CD4-positive, alpha-beta memory T cell (primary cell): Measurements from ENCODE around the gene ADGRL3. TPM values are rescaled to one million over a fixed set of nuclear protein-coding genes. Genes with fewer than 3 reads are reported as not detected.

Experiments used
- CTCF ChIA-PET: fragments of 350-600 bp; sonication (Branson Sonifier 250); formaldehyde crosslinking; loops from one replicate; lab custom pipeline; 2021; ENCODE audit warnings: inconsistent platforms; ENCODE audit not compliant: partially characterized antibody; lab: Charles Lee
- POLR2A ChIA-PET: fragments of 350-600 bp; sonication (Branson Sonifier 250); formaldehyde crosslinking; loops from one replicate; lab custom pipeline; 2021; ENCODE audit not compliant: partially characterized antibody; lab: Charles Lee
- DNase-seq, 5 donors: peaks; one replicate each; pipeline versions ENCODE4 v3.0.0 to v3.0.0-alpha.2; 2020 to 2022; ENCODE audit warnings: mixed read lengths in 1 of 5
- H3K27ac ChIP-seq: one replicate; pipeline ENCODE4 v1.7.0; 2013; ENCODE audit warnings: low read depth, low read length
- H3K27me3 ChIP-seq: 2 replicates; pipeline ENCODE4 v1.7.0; 2013; ENCODE audit warnings: mild to moderate bottlenecking, low read length, moderate library complexity; ENCODE audit not compliant: insufficient read depth
- H3K36me3 ChIP-seq: 2 replicates; pipeline ENCODE4 v1.7.0; 2013; ENCODE audit warnings: mild to moderate bottlenecking, low read length, moderate library complexity; ENCODE audit not compliant: insufficient read depth
- H3K4me1 ChIP-seq: 2 replicates; pipeline ENCODE4 v1.7.0; 2013; ENCODE audit warnings: mild to moderate bottlenecking, low read length, moderate library complexity; ENCODE audit not compliant: insufficient read depth
- H3K4me3 ChIP-seq, 2 donors: one replicate each; pipeline ENCODE4 v1.7.0; 2013; ENCODE audit warnings: low read length in 2 of 2, mild to moderate bottlenecking in 1 of 2
- H3K9me3 ChIP-seq, 2 donors: one replicate each; pipeline ENCODE4 v1.7.0; 2013; ENCODE audit warnings: low read length in 2 of 2, control low read depth in 1 of 2; ENCODE audit not compliant: control insufficient read depth in 1 of 2
- H3K27ac Mint-ChIP-seq, 7 donors: one replicate each; pipeline ENCODE4 v1.8.0; 2020 to 2021; ENCODE audit warnings: mixed read lengths in 7 of 7, mild to moderate bottlenecking in 6 of 7, inconsistent platforms in 3 of 7, moderate library complexity in 3 of 7
- H3K27me3 Mint-ChIP-seq, 2 donors: one replicate each; pipeline ENCODE4 v1.8.0; 2020 to 2021; ENCODE audit warnings: mixed read lengths in 2 of 2
- H3K36me3 Mint-ChIP-seq, 2 donors: one replicate each; pipeline ENCODE4 v1.8.0; 2020 to 2021; ENCODE audit warnings: mixed read lengths in 2 of 2, inconsistent platforms in 1 of 2, mild to moderate bottlenecking in 1 of 2
- H3K4me1 Mint-ChIP-seq, 4 donors: one replicate each; pipeline ENCODE4 v1.8.0; 2020 to 2021; ENCODE audit warnings: mixed read lengths in 4 of 4, mild to moderate bottlenecking in 1 of 4
- H3K4me3 Mint-ChIP-seq, 8 donors: one replicate each; pipeline ENCODE4 v1.8.0; 2020 to 2021; ENCODE audit warnings: mixed read lengths in 8 of 8, mild to moderate bottlenecking in 7 of 8, moderate library complexity in 6 of 8, inconsistent platforms in 3 of 8
- H3K9me3 Mint-ChIP-seq, 8 donors: one replicate each; pipeline ENCODE4 v1.8.0; 2020 to 2021; ENCODE audit warnings: mixed read lengths in 8 of 8, mild to moderate bottlenecking in 5 of 8, inconsistent platforms in 3 of 8, moderate library complexity in 1 of 8
- intact Hi-C: fragments of 100-400 bp; cut with micrococcal nuclease; formaldehyde crosslinking; loops from one replicate; pipeline ENCODE4 v1.15.1; 2023
- polyA plus RNA-seq, 2 donors: library from polyadenylated mRNA; unstranded; fragments of 300-500 nt; fragmentation: Illumina TruSeq; gene quantifications; one replicate each; pipeline ENCODE4 v1.2.3, GENCODE V29; 2021
- total RNA-seq, 2 experiments: library from RNA; stranded (reverse); gene quantifications; one replicate each; pipeline ENCODE4 v1.2.3, GENCODE V29; 2021

Gene ADGRL3
- total and polyA plus RNA-seq, 4 experiments from 2014 or later = not detected

DNA sequence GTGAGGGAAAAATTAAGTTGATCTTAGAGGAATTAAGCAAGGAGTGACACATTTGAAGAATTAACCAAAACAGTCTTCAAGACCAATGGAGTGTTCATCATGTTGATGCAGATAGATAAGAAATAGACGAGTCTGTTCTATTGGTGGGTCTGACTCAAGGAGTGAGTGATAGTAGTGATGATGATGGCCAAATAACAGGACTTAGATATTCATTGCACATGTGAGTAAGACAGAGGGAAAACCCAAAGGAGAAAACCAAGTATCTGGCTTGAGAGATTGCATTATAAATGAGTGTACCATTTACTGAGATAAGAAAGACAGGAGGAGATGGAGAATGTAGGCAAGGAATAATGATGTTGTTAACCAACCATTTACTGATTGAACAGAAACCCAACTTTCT, 321.3 kb downstream of the ADGRL3 start:
- no peaks in the 10 kb centered on the region for H3K27me3 Mint-ChIP-seq
- H3K4me1 Mint-ChIP-seq = no peaks in the 10 kb centered on the region
- ChIA-PET CTCF (no interaction called here), POLR2A (no interaction called here)
- Histone ChIP-seq H3K9me3 (no peaks in the 10 kb centered on the region), H3K4me1 (no peaks in the 10 kb centered on the region), H3K27me3 (no peaks in the 10 kb centered on the region), H3K4me3 (no peak overlapping the region), H3K27ac (no peak overlapping the region), H3K36me3 (no peaks in the 10 kb centered on the region)
- H3K4me3 Mint-ChIP-seq = no peak overlapping the region
- intact Hi-C loops = no loop called here
- H3K27ac Mint-ChIP-seq = no peak overlapping the region
- peaks cover 0 to 32% (median 10%) of the 10 kb centered on the region in 8 donors for H3K9me3 Mint-ChIP-seq
- no peak for DNase-seq
- no peaks in the 10 kb centered on the region for H3K36me3 Mint-ChIP-seq

DNA sequence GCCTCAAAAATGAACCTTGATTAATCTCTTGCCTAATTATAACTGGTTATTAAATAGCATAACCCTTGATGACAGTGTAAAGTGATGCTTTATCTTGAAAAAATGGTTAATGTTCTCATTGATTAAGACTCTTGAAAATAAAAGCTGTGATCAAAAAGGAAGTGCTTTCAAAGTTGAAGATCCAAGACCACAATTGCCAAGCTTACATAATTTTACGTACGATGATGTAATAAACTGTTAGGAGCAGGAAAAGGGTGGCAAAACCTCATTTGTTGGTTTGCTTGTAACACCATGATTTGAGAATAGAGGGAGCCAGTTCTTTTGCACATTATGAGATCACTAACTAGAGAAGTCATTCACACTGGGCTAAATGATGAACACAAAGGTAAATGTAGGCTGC, 322.2 kb downstream of the ADGRL3 start:
- Histone ChIP-seq H3K27me3 (no peaks in the 10 kb centered on the region), H3K36me3 (no peaks in the 10 kb centered on the region), H3K4me1 (no peaks in the 10 kb centered on the region), H3K27ac (no peak overlapping the region), H3K4me3 (no peak overlapping the region), H3K9me3 (no peaks in the 10 kb centered on the region)
- Mint-ChIP-seq H3K27me3 (no peaks in the 10 kb centered on the region), H3K27ac (no peak overlapping the region), H3K4me1 (no peaks in the 10 kb centered on the region), H3K9me3 (peaks cover 0 to 32% (median 10%) of the 10 kb centered on the region in 8 donors), H3K36me3 (no peaks in the 10 kb centered on the region), H3K4me3 (no peak overlapping the region)
- intact Hi-C loops = no loop called here
- ChIA-PET POLR2A (no interaction called here), CTCF (no interaction called here)
- no peak for DNase-seq

DNA sequence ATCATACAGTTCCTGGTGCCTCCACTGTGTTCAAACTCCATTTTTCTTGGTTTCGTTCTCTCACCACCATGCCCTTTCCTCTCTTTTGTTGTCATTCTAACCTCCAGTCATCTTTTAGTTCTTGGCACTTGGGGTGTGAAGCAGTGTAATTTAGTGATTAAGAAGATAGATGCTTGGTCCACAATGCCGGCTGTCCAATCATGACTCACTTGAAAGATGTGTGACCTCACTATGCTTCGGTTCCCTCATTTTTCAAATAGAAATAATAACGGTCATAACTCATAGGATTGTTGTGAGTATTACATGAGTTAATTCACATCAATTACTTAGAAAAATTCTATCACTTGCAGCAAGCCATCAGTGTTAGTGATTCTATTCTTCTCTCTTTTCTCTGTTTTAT, 327.8 kb downstream of the ADGRL3 start:
- CTCF ChIA-PET = no interaction called here
- no peaks in the 10 kb centered on the region for H3K27me3 Mint-ChIP-seq
- Histone ChIP-seq H3K36me3 (no peaks in the 10 kb centered on the region), H3K4me3 (no peak overlapping the region), H3K27ac (no peak overlapping the region), H3K9me3 (no peaks in the 10 kb centered on the region), H3K27me3 (no peaks in the 10 kb centered on the region), H3K4me1 (no peaks in the 10 kb centered on the region)
- no peaks in the 10 kb centered on the region for H3K4me1 Mint-ChIP-seq
- DNase-seq = no peak
- intact Hi-C loops = no loop called here
- no peak overlapping the region for H3K27ac Mint-ChIP-seq
- H3K36me3 Mint-ChIP-seq = no peaks in the 10 kb centered on the region
- no peak overlapping the region for H3K4me3 Mint-ChIP-seq
- H3K9me3 Mint-ChIP-seq = peaks cover 0 to 32% (median 10%) of the 10 kb centered on the region in 8 donors
- POLR2A ChIA-PET = no interaction called here

DNA sequence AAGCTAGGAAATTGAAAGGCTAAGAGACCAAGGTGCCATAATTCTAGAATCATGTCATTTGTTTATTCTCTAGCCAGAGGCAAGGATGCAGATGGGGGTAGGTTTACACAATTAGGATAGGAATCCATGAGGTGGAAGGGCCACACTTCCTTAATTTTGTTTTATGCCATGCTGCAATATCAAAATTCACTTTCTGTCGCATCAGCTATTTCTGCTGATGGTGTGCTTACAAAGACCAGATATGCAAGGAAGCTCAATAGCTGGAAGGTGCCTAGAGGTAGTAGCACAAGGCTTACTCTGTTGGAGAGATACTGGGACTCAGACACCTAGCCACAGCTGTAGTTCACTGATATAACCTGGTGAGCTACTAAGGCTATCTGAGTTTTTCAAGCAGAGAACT, 328.5 kb downstream of the ADGRL3 start:
- no peaks in the 10 kb centered on the region for H3K36me3 ChIP-seq
- no peaks in the 10 kb centered on the region for H3K9me3 ChIP-seq
- Mint-ChIP-seq H3K9me3 (peaks cover 0 to 31% (median 12%) of the 10 kb centered on the region in 8 donors), H3K4me3 (no peak overlapping the region), H3K27ac (no peak overlapping the region), H3K27me3 (no peaks in the 10 kb centered on the region), H3K36me3 (no peaks in the 10 kb centered on the region), H3K4me1 (no peaks in the 10 kb centered on the region)
- POLR2A ChIA-PET = no interaction called here
- intact Hi-C loops = no loop called here
- CTCF ChIA-PET = no interaction called here
- H3K4me3 ChIP-seq = no peak overlapping the region
- H3K4me1 ChIP-seq = no peaks in the 10 kb centered on the region
- no peak overlapping the region for H3K27ac ChIP-seq
- no peak for DNase-seq
- H3K27me3 ChIP-seq = no peaks in the 10 kb centered on the region

DNA sequence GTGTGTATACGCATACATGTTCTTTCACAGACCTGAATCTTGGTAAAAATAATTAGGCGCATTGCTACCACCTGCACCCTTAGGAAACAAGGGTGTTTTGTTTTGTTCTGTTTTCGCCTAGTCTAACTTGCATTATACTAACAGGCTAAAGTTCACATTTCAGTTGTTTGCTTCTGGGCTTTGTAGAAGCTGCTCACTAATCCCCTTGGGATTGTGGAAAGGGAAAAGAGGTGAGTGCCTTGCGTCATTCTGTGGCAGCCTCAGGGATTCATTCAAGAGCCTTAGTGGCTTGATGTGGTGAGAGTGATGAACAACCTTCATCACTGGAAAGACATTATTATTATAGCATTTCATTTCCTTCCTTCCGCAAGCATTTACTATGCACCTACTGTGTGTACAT, 331.1 kb downstream of the ADGRL3 start:
- no peaks in the 10 kb centered on the region for H3K36me3 Mint-ChIP-seq
- H3K27me3 Mint-ChIP-seq = no peaks in the 10 kb centered on the region
- Histone ChIP-seq H3K27ac (no peak overlapping the region), H3K27me3 (no peaks in the 10 kb centered on the region), H3K36me3 (no peaks in the 10 kb centered on the region), H3K4me3 (no peak overlapping the region), H3K4me1 (no peaks in the 10 kb centered on the region), H3K9me3 (no peaks in the 10 kb centered on the region)
- CTCF ChIA-PET = no interaction called here
- no peaks in the 10 kb centered on the region for H3K4me1 Mint-ChIP-seq
- POLR2A ChIA-PET = no interaction called here
- intact Hi-C loops = no loop called here
- H3K4me3 Mint-ChIP-seq = no peak overlapping the region
- H3K27ac Mint-ChIP-seq = no peak overlapping the region
- no peak for DNase-seq
- peaks cover 0 to 28% (median 11%) of the 10 kb centered on the region in 8 donors for H3K9me3 Mint-ChIP-seq

DNA sequence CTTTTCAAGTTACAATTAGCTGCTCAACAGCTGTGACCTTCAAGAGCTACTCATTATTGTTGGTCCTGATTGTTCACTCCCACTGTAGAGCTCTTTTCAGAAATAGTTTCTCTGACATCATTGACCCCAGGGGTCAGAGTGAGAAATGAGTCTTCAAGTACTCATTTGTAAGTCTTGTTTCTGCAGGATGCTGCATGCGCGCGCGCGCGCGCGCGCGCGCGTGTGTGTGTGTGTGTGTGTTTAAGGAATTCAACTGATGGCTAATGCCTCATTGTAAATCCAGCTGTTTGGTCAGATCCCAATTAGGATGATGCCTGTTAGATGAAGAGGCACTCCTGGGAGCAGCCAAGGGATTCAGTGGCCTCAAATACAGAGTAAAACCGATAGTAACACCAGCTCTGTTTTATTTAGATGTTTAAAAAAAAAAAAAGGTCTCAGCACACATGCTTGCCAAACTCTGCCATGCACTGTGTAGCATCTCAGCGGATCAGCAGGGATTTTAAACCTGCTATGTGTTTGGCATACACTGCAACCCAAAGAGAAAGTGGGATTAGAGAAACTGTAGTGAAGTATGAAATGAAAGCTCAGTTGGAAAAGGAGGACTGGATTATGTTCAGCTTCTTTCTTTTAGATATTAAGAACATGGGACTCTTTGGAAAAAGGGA, 332.3 kb downstream of the ADGRL3 start:
- no peaks in the 10 kb centered on the region for H3K36me3 Mint-ChIP-seq
- peaks cover 2 to 36% (median 14%) of the 10 kb centered on the region in 8 donors for H3K9me3 Mint-ChIP-seq
- no peak overlapping the region for H3K4me3 Mint-ChIP-seq
- intact Hi-C loops = no loop called here
- Histone ChIP-seq H3K9me3 (no peaks in the 10 kb centered on the region), H3K4me3 (no peak overlapping the region), H3K4me1 (no peaks in the 10 kb centered on the region), H3K27ac (no peak overlapping the region), H3K36me3 (no peaks in the 10 kb centered on the region), H3K27me3 (no peaks in the 10 kb centered on the region)
- CTCF ChIA-PET = no interaction called here
- H3K27me3 Mint-ChIP-seq = no peaks in the 10 kb centered on the region
- POLR2A ChIA-PET = no interaction called here
- no peak for DNase-seq
- H3K4me1 Mint-ChIP-seq = no peaks in the 10 kb centered on the region
- H3K27ac Mint-ChIP-seq = no peak overlapping the region

DNA sequence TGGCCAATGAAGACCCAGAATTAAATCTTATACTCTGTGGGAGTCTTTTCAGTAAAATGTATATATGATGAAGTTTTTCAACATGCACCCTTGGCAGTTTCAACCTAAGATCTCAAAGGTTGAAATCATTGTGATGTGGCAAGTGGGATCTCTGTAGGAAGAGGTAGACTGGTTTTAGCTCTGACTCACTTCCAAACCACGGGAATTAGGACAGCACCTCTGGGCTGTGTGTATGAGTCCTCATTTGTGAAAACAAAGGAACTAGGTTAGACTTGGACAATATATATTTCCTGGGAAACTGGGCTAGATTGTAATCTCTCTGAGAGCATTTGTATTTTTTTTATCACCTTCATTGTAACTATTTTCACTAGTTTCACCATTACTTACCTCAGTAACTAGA, 333.0 kb downstream of the ADGRL3 start:
- intact Hi-C loops = no loop called here
- CTCF ChIA-PET = no interaction called here
- Mint-ChIP-seq H3K27me3 (no peaks in the 10 kb centered on the region), H3K27ac (no peak overlapping the region), H3K4me3 (no peak overlapping the region), H3K4me1 (no peaks in the 10 kb centered on the region), H3K9me3 (peaks cover 2 to 33% (median 14%) of the 10 kb centered on the region in 8 donors), H3K36me3 (no peaks in the 10 kb centered on the region)
- Histone ChIP-seq H3K9me3 (no peaks in the 10 kb centered on the region), H3K27ac (no peak overlapping the region), H3K4me1 (no peaks in the 10 kb centered on the region), H3K4me3 (no peak overlapping the region), H3K27me3 (no peaks in the 10 kb centered on the region), H3K36me3 (no peaks in the 10 kb centered on the region)
- POLR2A ChIA-PET = no interaction called here
- no peak for DNase-seq
